GM21515 (cell line): ENCODE data around the gene PSMD5.
A peak's percentile ranks its signal among the peaks of the same experiment; 100 is the strongest.

Experiments
- ATAC-seq: cut with Tn5 transposase; IDR thresholded peaks from one replicate; pipeline ENCODE4 v1.9.1; 2021; ENCODE audit not compliant: unreplicated experiment

The PSMD5 gene

GRCh38 chr9:120855827-120856670 is 13.3 kb upstream of the PSMD5 start:
- ATAC-seq = no peak

GRCh38 chr9:120854596-120855327 is 12.0 kb upstream of the PSMD5 start:
- ATAC-seq = no peak

GRCh38 chr9:120853198-120853597 is 10.5 kb upstream of the PSMD5 start:
- no peak for ATAC-seq

GRCh38 chr9:120852240-120853010 is 9.7 kb upstream of the PSMD5 start:
- no peak for ATAC-seq

GRCh38 chr9:120851449-120851848 is 8.7 kb upstream of the PSMD5 start:
- ATAC-seq = no peak

- ATAC-seq = no peak
Observed at GRCh38 chr9:120850315-120850714, 7.6 kb upstream of the PSMD5 start.

GRCh38 chr9:120846906-120847305 is 4.2 kb upstream of the PSMD5 start:
- ATAC-seq = no peak

- no peak for ATAC-seq
Observed at GRCh38 chr9:120846251-120846889, 3.6 kb upstream of the PSMD5 start.

GRCh38 chr9:120845255-120845654 is 2.5 kb upstream of the PSMD5 start:
- no peak for ATAC-seq

GRCh38 chr9:120841930-120842684 is 615 bp downstream of the PSMD5 start:
- peak; percentile 6 for ATAC-seq

GRCh38 chr9:120839146-120839545 is 3.6 kb downstream of the PSMD5 start:
- no peak for ATAC-seq

- no peak for ATAC-seq
Observed at GRCh38 chr9:120837921-120838320, 4.8 kb downstream of the PSMD5 start.

GRCh38 chr9:120833325-120833724 is 9.4 kb downstream of the PSMD5 start:
- no peak for ATAC-seq

- ATAC-seq = no peak
Observed at GRCh38 chr9:120832807-120833206, 9.9 kb downstream of the PSMD5 start.

GRCh38 chr9:120830865-120831264 is 11.9 kb downstream of the PSMD5 start:
- ATAC-seq = no peak

GRCh38 chr9:120830151-120830550 is 12.6 kb downstream of the PSMD5 start:
- ATAC-seq = no peak

- no peak for ATAC-seq
Observed at GRCh38 chr9:120829650-120830049, 13.1 kb downstream of the PSMD5 start.

GRCh38 chr9:120820095-120820494 is 22.6 kb downstream of the PSMD5 start:
- no peak for ATAC-seq

- no peak for ATAC-seq
Observed at GRCh38 chr9:120818595-120818994, 24.1 kb downstream of the PSMD5 start.

- ATAC-seq = no peak
Observed at GRCh38 chr9:120815075-120815474, 27.6 kb downstream of the PSMD5 start.
